Cardiac muscle cell (in vitro differentiated cells and primary cell): ENCODE results near the gene LRRC52. TPM values are rescaled to one million over a fixed set of nuclear protein-coding genes. Genes with fewer than 3 reads are reported as not detected.
"Not testable (repeated sequence)": the region's sequence is repeated elsewhere in the genome, so short reads cannot be mapped to it uniquely, and the experiment has no call there.

ENCODE experiments used
- DNase-seq, 2 donors: peaks; one replicate each; pipeline versions ENCODE4 v3.0.0 to v3.0.0-alpha.2; 2010 to 2017; ENCODE audit warnings: low read depth in 1 of 2, low spot score in 1 of 2
- H3K27ac ChIP-seq: fragments of 200-600 bp; sonication (generic); 2 replicates; pipeline ENCODE4 v1.5.1; 2016
- H3K27me3 ChIP-seq: fragments of 200-600 bp; sonication (generic); 2 replicates; pipeline ENCODE4 v1.6.0; 2016; ENCODE audit warnings: control low read depth
- H3K36me3 ChIP-seq: fragments of 200-600 bp; sonication (generic); 2 replicates; pipeline ENCODE4 v1.5.1; 2016; ENCODE audit warnings: control low read depth
- H3K4me1 ChIP-seq: fragments of 200-600 bp; sonication (generic); 2 replicates; pipeline ENCODE4 v1.8.1; 2017; ENCODE audit warnings: low read depth, mild to moderate bottlenecking, mixed run types
- H3K4me3 ChIP-seq: fragments of 200-600 bp; sonication (generic); 2 replicates; pipeline ENCODE4 v1.5.1; 2016; ENCODE audit warnings: mild to moderate bottlenecking
- H3K9me3 ChIP-seq: fragments of 200-600 bp; sonication (generic); 2 replicates; pipeline ENCODE4 v1.5.1; 2017; ENCODE audit warnings: low read depth, mild to moderate bottlenecking, control low read depth
- CTCF ChIP-seq: IDR thresholded peaks from 2 replicates; pipeline ENCODE4 v1.5.1; 2012; ENCODE audit warnings: low read depth, mild to moderate bottlenecking, low read length
- polyA plus RNA-seq: library from polyadenylated mRNA; unstranded; fragments of >200 nt; fragmentation: Nextera tagmentation; extraction: Ambion mirVana; gene quantifications from 2 replicates; pipeline ENCODE4 v1.2.1, GENCODE V29; 2016
- total RNA-seq: library from RNA; depleted of rRNA; stranded (reverse); fragments of >200 nt; gene quantifications from 2 replicates; pipeline ENCODE4 v1.2.3, GENCODE V29; 2016

Gene LRRC52
- total and polyA plus RNA-seq, 2 experiments from 2014 or later: 0.20 to 0.77 TPM

GRCh38 chr1:165580931-165581871 lies 37.4 kb downstream of the LRRC52 start:
- Histone ChIP-seq H3K27ac (no peak overlapping the region), H3K4me1 (peaks cover 16% of the 10 kb centered on the region), H3K4me3 (no peak overlapping the region), H3K27me3 (no peaks in the 10 kb centered on the region), H3K9me3 (no peaks in the 10 kb centered on the region), H3K36me3 (no peaks in the 10 kb centered on the region)
- DNase-seq: no peak
- no peak for TF ChIP-seq CTCF

GRCh38 chr1:165581926-165582325 lies 38.1 kb downstream of the LRRC52 start:
- Histone ChIP-seq H3K4me3 (no peak overlapping the region), H3K4me1 (peaks cover 12% of the 10 kb centered on the region), H3K27me3 (no peaks in the 10 kb centered on the region), H3K36me3 (no peaks in the 10 kb centered on the region), H3K9me3 (no peaks in the 10 kb centered on the region), H3K27ac (no peak overlapping the region)
- no peak for TF ChIP-seq CTCF
- no peak for DNase-seq

GRCh38 chr1:165586398-165586797 lies 42.6 kb downstream of the LRRC52 start:
- Histone ChIP-seq H3K27ac (no peak overlapping the region), H3K4me3 (no peak overlapping the region), H3K36me3 (no peaks in the 10 kb centered on the region), H3K9me3 (no peaks in the 10 kb centered on the region), H3K27me3 (no peaks in the 10 kb centered on the region), H3K4me1 (no peaks in the 10 kb centered on the region)
- DNase-seq: no peak
- TF ChIP-seq CTCF: no peak

- not testable (repeated sequence) for H3K4me1 ChIP-seq, H3K4me3 ChIP-seq
- peaks cover 19% of the 10 kb centered on the region for H3K27me3 ChIP-seq
Measured at GRCh38 chr1:165591391-165591790, 47.6 kb downstream of the LRRC52 start.

GRCh38 chr1:165592945-165593823 lies 49.4 kb downstream of the LRRC52 start:
- Histone ChIP-seq H3K4me3 (no peak overlapping the region), H3K9me3 (no peaks in the 10 kb centered on the region), H3K27me3 (peaks cover 19% of the 10 kb centered on the region), H3K36me3 (no peaks in the 10 kb centered on the region), H3K4me1 (no peaks in the 10 kb centered on the region), H3K27ac (no peak overlapping the region)
- peak; percentile 82 for TF ChIP-seq CTCF
- peak; percentile 78 to 85 for DNase-seq

More at GRCh38 chr1:165591391-165591790, 47.6 kb downstream of the LRRC52 start:
- H3K9me3 ChIP-seq, DNase-seq, H3K27ac ChIP-seq, H3K36me3 ChIP-seq: not testable (repeated sequence)
